Neural cell (in vitro differentiated cells): ENCODE results near the gene NECTIN2. TPM values are rescaled to one million over a fixed set of nuclear protein-coding genes. Genes with fewer than 3 reads are reported as not detected.

Experiments
- H2AFZ ChIP-seq: fragments of 200-600, 300-800 bp; sonication (generic), shearing (Covaris generic); 2 replicates; pipeline ENCODE4 v1.6.0; 2014; ENCODE audit warnings: low read depth, mild to moderate bottlenecking, antibody characterized with exemption, low read length, moderate library complexity
- H3F3A ChIP-seq: fragments of 200-600 bp; shearing (Covaris generic); 2 replicates; pipeline ENCODE4 v1.6.1; 2016; ENCODE audit warnings: mild to moderate bottlenecking, moderate library complexity, mixed read lengths, antibody characterized with exemption, low read length; ENCODE audit not compliant: insufficient read depth, poor library complexity, severe bottlenecking
- H3K27ac ChIP-seq: fragments of 200-600, 300-800 bp; sonication (generic), shearing (Covaris generic); 2 replicates; pipeline ENCODE4 v1.5.1; 2014; ENCODE audit warnings: mild to moderate bottlenecking, low read length, moderate library complexity
- H3K27me3 ChIP-seq: fragments of 300-800, 200-600 bp; sonication (generic), shearing (Covaris generic); 2 replicates; pipeline ENCODE4 v1.6.0; 2014; ENCODE audit warnings: mild to moderate bottlenecking, low read depth, low read length, moderate library complexity; ENCODE audit not compliant: insufficient read depth
- H3K36me3 ChIP-seq: fragments of 300-800, 200-600 bp; sonication (generic), shearing (Covaris generic); 2 replicates; pipeline ENCODE4 v1.5.1; 2014; ENCODE audit warnings: mild to moderate bottlenecking, antibody characterized with exemption, low read length, moderate library complexity; ENCODE audit not compliant: insufficient read depth
- H3K4me2 ChIP-seq: fragments of 300-800, 200-600 bp; sonication (generic), shearing (Covaris generic); 2 replicates; pipeline ENCODE4 v1.6.0; 2014; ENCODE audit warnings: mild to moderate bottlenecking, low read length
- H3K4me3 ChIP-seq: fragments of 300-800, 200-600 bp; sonication (generic), shearing (Covaris generic); 2 replicates; pipeline ENCODE4 v1.5.1; 2014; ENCODE audit warnings: mild to moderate bottlenecking, low read length, moderate library complexity
- H3K79me2 ChIP-seq: fragments of 200-600 bp; shearing (Covaris generic); replicated peaks from 2 replicates; pipeline ENCODE4 v1.6.0; 2014; ENCODE audit warnings: mild to moderate bottlenecking, low read length, moderate library complexity; ENCODE audit not compliant: insufficient read depth
- H3K9ac ChIP-seq: fragments of 300-800, 200-600 bp; sonication (generic), shearing (Covaris generic); 2 replicates; pipeline ENCODE4 v1.6.1; 2016; ENCODE audit warnings: mild to moderate bottlenecking, low read length, mixed read lengths
- H3K9me2 ChIP-seq: fragments of 200-600 bp; shearing (Covaris generic); 2 replicates; pipeline ENCODE4 v1.6.1; 2016; ENCODE audit warnings: mild to moderate bottlenecking, low read length, mixed read lengths; ENCODE audit not compliant: insufficient read depth
- H3K9me3 ChIP-seq: fragments of 200-600, 300-800 bp; sonication (generic), shearing (Covaris generic); 2 replicates; pipeline ENCODE4 v1.6.1; 2016; ENCODE audit warnings: mild to moderate bottlenecking, mixed run types, low read length, moderate library complexity, mixed read lengths
- H4K20me1 ChIP-seq: fragments of 200-600 bp; shearing (Covaris generic); 2 replicates; pipeline ENCODE4 v1.6.1; 2016; ENCODE audit warnings: mild to moderate bottlenecking, mixed run types; ENCODE audit not compliant: insufficient read depth
- EP300 ChIP-seq: fragments of 450-650 bp; conservative IDR thresholded peaks from 2 replicates; pipeline ENCODE4 v1.6.1; 2014; ENCODE audit warnings: antibody characterized with exemption, mild to moderate bottlenecking, moderate library complexity; ENCODE audit not compliant: poor library complexity, severe bottlenecking
- EZH2 ChIP-seq: fragments of 200-600, 300-800 bp; shearing (Covaris generic), sonication (generic); IDR thresholded peaks from 2 replicates; pipeline ENCODE4 v1.6.1; 2014; ENCODE audit warnings: antibody characterized with exemption, low read length, borderline replicate concordance, mild to moderate bottlenecking; ENCODE audit not compliant: insufficient read depth, poor library complexity, severe bottlenecking
- MXI1 ChIP-seq: fragments of 450-650 bp; conservative IDR thresholded peaks from 2 replicates; pipeline ENCODE4 v1.6.1; 2014; ENCODE audit warnings: antibody characterized with exemption, mild to moderate bottlenecking; ENCODE audit not compliant: poor library complexity, severe bottlenecking
- POLR2AphosphoS5 ChIP-seq: IDR thresholded peaks from 2 replicates; pipeline ENCODE4 v1.6.1; 2012
- RAD21 ChIP-seq: fragments of 450-650 bp; conservative IDR thresholded peaks from 2 replicates; pipeline ENCODE4 v1.6.1; 2014; ENCODE audit warnings: antibody characterized with exemption, mild to moderate bottlenecking, moderate library complexity
- REST ChIP-seq: IDR thresholded peaks from 2 replicates; pipeline ENCODE4 v1.6.1; 2012; ENCODE audit warnings: borderline replicate concordance
- SMC3 ChIP-seq: fragments of 450-650 bp; conservative IDR thresholded peaks from 2 replicates; pipeline ENCODE4 v1.6.1; 2014; ENCODE audit warnings: antibody characterized with exemption, mild to moderate bottlenecking, moderate library complexity; ENCODE audit not compliant: poor library complexity
- TAF1 ChIP-seq: IDR thresholded peaks from 2 replicates; pipeline ENCODE4 v1.6.1; 2012; ENCODE audit warnings: low read depth
- polyA plus RNA-seq: library from polyadenylated mRNA; depleted of rRNA; stranded (reverse); fragments of >200 nt; gene quantifications from 2 replicates; pipeline ENCODE4 v1.2.3, GENCODE V29; 2014
- TF ChIP-seq, protein P1 (sequence below): fragments of 450-650 bp; IDR thresholded peaks from 2 replicates; pipeline ENCODE4 v1.5.1; 2014; ENCODE audit warnings: antibody characterized with exemption, mild to moderate bottlenecking, moderate library complexity; ENCODE audit not compliant: poor library complexity, severe bottlenecking

NECTIN2 gene
- polyA plus RNA-seq, 1 donor from 2014 or later: 33.2 TPM

DNA sequence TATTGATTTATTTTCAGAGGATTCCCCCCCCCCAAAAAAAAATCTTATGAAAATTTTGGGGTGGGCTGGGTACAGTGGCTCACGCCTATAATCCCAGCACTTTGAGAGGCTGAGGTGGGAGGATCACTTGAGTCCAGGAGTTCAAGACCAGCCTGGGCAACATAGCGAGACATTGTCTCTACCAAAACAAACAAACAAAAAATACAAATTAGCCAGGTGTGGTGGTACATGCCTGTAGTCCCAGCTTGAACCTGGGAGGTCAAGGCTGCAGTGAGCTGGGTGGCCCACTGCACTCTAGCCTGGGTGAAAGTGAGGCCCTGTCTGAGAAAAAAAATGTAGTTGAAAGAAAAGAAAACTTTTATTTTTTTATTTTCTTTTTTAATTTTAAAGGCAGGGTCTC is 17.9 kb downstream of the NECTIN2 start:
- no peak for TF ChIP-seq RAD21
- H3K4me2 ChIP-seq: no peak overlapping the region
- no peak overlapping the region for H3K27ac ChIP-seq
- no peaks in the 10 kb centered on the region for H4K20me1 ChIP-seq
- H3K9me3 ChIP-seq: no peaks in the 10 kb centered on the region
- no peak overlapping the region for H2AFZ ChIP-seq
- H3K9ac ChIP-seq: no peak overlapping the region
- H3K4me3 ChIP-seq: no peak overlapping the region
- no peaks in the 10 kb centered on the region for H3K9me2 ChIP-seq
- no peaks in the 10 kb centered on the region for H3K79me2 ChIP-seq
- no peaks in the 10 kb centered on the region for H3F3A ChIP-seq
- no peaks in the 10 kb centered on the region for H3K27me3 ChIP-seq
- no peaks in the 10 kb centered on the region for H3K36me3 ChIP-seq

- no peaks in the 10 kb centered on the region for H3K9me3 ChIP-seq
- H3K4me2 ChIP-seq: no peak overlapping the region
- H3F3A ChIP-seq: no peaks in the 10 kb centered on the region
- H4K20me1 ChIP-seq: no peaks in the 10 kb centered on the region
- no peak overlapping the region for H3K4me3 ChIP-seq
- H2AFZ ChIP-seq: no peak overlapping the region
- TF ChIP-seq POLR2AphosphoS5: no peak
- no peak for TF ChIP-seq TAF1
- no peak for TF ChIP-seq EZH2
- TF ChIP-seq, protein P1, sequence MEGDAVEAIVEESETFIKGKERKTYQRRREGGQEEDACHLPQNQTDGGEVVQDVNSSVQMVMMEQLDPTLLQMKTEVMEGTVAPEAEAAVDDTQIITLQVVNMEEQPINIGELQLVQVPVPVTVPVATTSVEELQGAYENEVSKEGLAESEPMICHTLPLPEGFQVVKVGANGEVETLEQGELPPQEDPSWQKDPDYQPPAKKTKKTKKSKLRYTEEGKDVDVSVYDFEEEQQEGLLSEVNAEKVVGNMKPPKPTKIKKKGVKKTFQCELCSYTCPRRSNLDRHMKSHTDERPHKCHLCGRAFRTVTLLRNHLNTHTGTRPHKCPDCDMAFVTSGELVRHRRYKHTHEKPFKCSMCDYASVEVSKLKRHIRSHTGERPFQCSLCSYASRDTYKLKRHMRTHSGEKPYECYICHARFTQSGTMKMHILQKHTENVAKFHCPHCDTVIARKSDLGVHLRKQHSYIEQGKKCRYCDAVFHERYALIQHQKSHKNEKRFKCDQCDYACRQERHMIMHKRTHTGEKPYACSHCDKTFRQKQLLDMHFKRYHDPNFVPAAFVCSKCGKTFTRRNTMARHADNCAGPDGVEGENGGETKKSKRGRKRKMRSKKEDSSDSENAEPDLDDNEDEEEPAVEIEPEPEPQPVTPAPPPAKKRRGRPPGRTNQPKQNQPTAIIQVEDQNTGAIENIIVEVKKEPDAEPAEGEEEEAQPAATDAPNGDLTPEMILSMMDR: no peak
- TF ChIP-seq MXI1: no peak
- no peak for TF ChIP-seq SMC3
- TF ChIP-seq REST: no peak
- TF ChIP-seq RAD21: no peak
- no peak for TF ChIP-seq EP300
- no peaks in the 10 kb centered on the region for H3K9me2 ChIP-seq
- no peaks in the 10 kb centered on the region for H3K36me3 ChIP-seq
- no peak overlapping the region for H3K27ac ChIP-seq
- H3K27me3 ChIP-seq: no peaks in the 10 kb centered on the region
- no peaks in the 10 kb centered on the region for H3K79me2 ChIP-seq
- no peak overlapping the region for H3K9ac ChIP-seq
These were observed 19.2 kb downstream of the NECTIN2 start for GRCh38 chr19:44865196-44865767.

GRCh38 chr19:44866664-44867063 is 20.6 kb downstream of the NECTIN2 start:
- H3K9me3 ChIP-seq: no peaks in the 10 kb centered on the region
- H3K27me3 ChIP-seq: no peaks in the 10 kb centered on the region
- H3F3A ChIP-seq: no peaks in the 10 kb centered on the region
- TF ChIP-seq EP300 (no peak), EZH2 (no peak), SMC3 (no peak), POLR2AphosphoS5 (no peak), MXI1 (no peak), REST (no peak)
- TF ChIP-seq, protein P1: no peak
- H3K27ac ChIP-seq: no peak overlapping the region
- no peaks in the 10 kb centered on the region for H4K20me1 ChIP-seq
- no peaks in the 10 kb centered on the region for H3K79me2 ChIP-seq
- H3K9ac ChIP-seq: no peak overlapping the region
- H3K36me3 ChIP-seq: no peaks in the 10 kb centered on the region
- H3K9me2 ChIP-seq: no peaks in the 10 kb centered on the region
- H3K4me3 ChIP-seq: no peak overlapping the region
- no peak overlapping the region for H3K4me2 ChIP-seq
- no peak overlapping the region for H2AFZ ChIP-seq
